Activated CD4-positive, alpha-beta T cell treated with anti-CD3 and anti-CD28 coated beads for 4 hours (primary cell): ENCODE data around the gene MAP1LC3B2.

Source experiments
- DNase-seq, 2 donors: peaks; one replicate each; pipeline ENCODE4 v3.0.0-alpha.2; 2020

The MAP1LC3B2 gene

GRCh38 chr12:116597886-116598285 is 38.7 kb downstream of the MAP1LC3B2 start:
- no peak for DNase-seq

GRCh38 chr12:116598311-116599284 is 39.4 kb downstream of the MAP1LC3B2 start:
- no peak for DNase-seq

- DNase-seq, result peak; percentile 55 to 60
Observed at GRCh38 chr12:116599285-116600136, 40.3 kb downstream of the MAP1LC3B2 start.

GRCh38 chr12:116600959-116601918 is 42.1 kb downstream of the MAP1LC3B2 start:
- DNase-seq, result no peak

GRCh38 chr12:116601933-116602810 is 43.0 kb downstream of the MAP1LC3B2 start:
- DNase-seq, result no peak

- DNase-seq, result no peak
Observed at GRCh38 chr12:116603546-116604177, 44.5 kb downstream of the MAP1LC3B2 start.

- no peak for DNase-seq
Observed at GRCh38 chr12:116604178-116604895, 45.2 kb downstream of the MAP1LC3B2 start.

- no peak for DNase-seq
Observed at GRCh38 chr12:116604951-116605641, 45.9 kb downstream of the MAP1LC3B2 start.

GRCh38 chr12:116606397-116606796 is 47.2 kb downstream of the MAP1LC3B2 start:
- no peak for DNase-seq

- DNase-seq, result no peak
Observed at GRCh38 chr12:116607039-116607438, 47.9 kb downstream of the MAP1LC3B2 start.

- DNase-seq, result peak in 1 of 2 donors; percentile 8
Observed at GRCh38 chr12:116609319-116610114, 50.3 kb downstream of the MAP1LC3B2 start.

GRCh38 chr12:116610971-116611541 is 51.9 kb downstream of the MAP1LC3B2 start:
- no peak for DNase-seq

GRCh38 chr12:116612436-116612835 is 53.3 kb downstream of the MAP1LC3B2 start:
- no peak for DNase-seq

- DNase-seq, result no peak
Observed at GRCh38 chr12:116613256-116613655, 54.1 kb downstream of the MAP1LC3B2 start.

GRCh38 chr12:116614194-116614915 is 55.2 kb downstream of the MAP1LC3B2 start:
- no peak for DNase-seq

- no peak for DNase-seq
Observed at GRCh38 chr12:116615141-116615861, 56.1 kb downstream of the MAP1LC3B2 start.
